Endothelial cell of umbilical vein (primary cell): ENCODE data around the gene KRTAP5-2.

Experiments
- CTCF ChIP-seq, 2 donors: IDR thresholded peaks; 1 replicate in 1 of 2; 2 replicates in 1 of 2; pipeline ENCODE4 v1.5.1; 2011; ENCODE audit warnings: low read length in 2 of 2, mild to moderate bottlenecking in 2 of 2, moderate library complexity in 2 of 2, control low read depth in 1 of 2, inconsistent platforms in 1 of 2, low read depth in 1 of 2; ENCODE audit not compliant: insufficient read depth in 1 of 2; ENCODE audit errors: extremely low read depth in 1 of 2
- EZH2 ChIP-seq: IDR thresholded peaks from 2 replicates; pipeline ENCODE4 v1.6.1; 2012; ENCODE audit warnings: borderline replicate concordance, low read depth, mild to moderate bottlenecking, moderate library complexity, low read length, inconsistent platforms; ENCODE audit not compliant: severe bottlenecking
- MYC ChIP-seq: IDR thresholded peaks from one replicate; pipeline ENCODE4 v1.6.1; 2011; ENCODE audit warnings: mild to moderate bottlenecking, low read depth, low read length
- POLR2A ChIP-seq: IDR thresholded peaks from 2 replicates; pipeline ENCODE4 v1.6.1; 2012; ENCODE audit warnings: low read depth, mild to moderate bottlenecking, control low read depth, low read length
- POLR2AphosphoS5 ChIP-seq: IDR thresholded peaks from 2 replicates; pipeline ENCODE4 v1.6.1; 2012; ENCODE audit warnings: low read depth, mild to moderate bottlenecking, control low read depth, low read length, moderate library complexity; ENCODE audit not compliant: insufficient read depth

- TF ChIP-seq CTCF (IDR thresholded peaks at IDR 0.05; ENCODE audit: extremely low read depth in 1 of 2, insufficient read depth in 1 of 2, low read depth in 1 of 2, low read length in 2 of 2) (no peak), POLR2A (no peak), POLR2AphosphoS5 (no peak), MYC (no peak), EZH2 (no peak)
These were observed 36.1 kb downstream of the KRTAP5-2 start for GRCh38 chr11:1561955-1562354.
